H1 (cell line): ENCODE measurements around the gene SNX13. TPM values are rescaled to one million over a fixed set of nuclear protein-coding genes. Genes with fewer than 3 reads are reported as not detected.

Experiments
- NANOG ChIP-seq: IDR thresholded peaks from 2 replicates; pipeline ENCODE4 v1.6.1; 2011; ENCODE audit warnings: low read length, low read depth, mild to moderate bottlenecking, inconsistent platforms; ENCODE audit not compliant: insufficient read depth, poor library complexity, severe bottlenecking
- SIN3A ChIP-seq, 2 experiments: IDR thresholded peaks in 1 of 2; conservative IDR thresholded peaks in 1 of 2; 2 replicates each; pipeline ENCODE4 v1.6.1; 2011 to 2012; ENCODE audit warnings: low read length in 2 of 2, improper control_type of control experiment in 1 of 2, low read depth in 1 of 2, mild to moderate bottlenecking in 1 of 2
- ZNF274 ChIP-seq: IDR thresholded peaks from 2 replicates; pipeline ENCODE4 v1.7.0; 2012; ENCODE audit warnings: low read length, borderline replicate concordance; ENCODE audit errors: extremely low read depth
- polyA plus RNA-seq, 7 experiments: library from polyadenylated mRNA; depleted of rRNA in 3 of 7; stranded (reverse) in 5 of 7; unstranded in 2 of 7; fragments of >200 nt in 5 of 7; fragments of 200-250 nt in 2 of 7; gene quantifications; 1 replicate in 5 of 7; 2 replicates in 1 of 7; 4 replicates in 1 of 7; pipeline versions ENCODE4 v1.2.1 to v1.2.3, GENCODE V29; 2011 to 2013; ENCODE audit warnings: missing spikeins in 2 of 7, mixed read lengths in 2 of 7
- total RNA-seq: library from RNA; stranded (reverse); fragmentation: NEBNext Ultra II Directional; extraction: Animal tissue kit (Norgen Biotek cat#: 25700); gene quantifications from 2 replicates; pipeline ENCODE4 v1.2.1, GENCODE V29; 2021

The SNX13 gene
- total and polyA plus RNA-seq, 2 of the 8 experiments (the other 6 are each of a cell fraction or from before 2014, with no cell fraction given), result 5.5 to 27.4 TPM

GRCh38 chr7:17849504-17849903 lies 90.8 kb downstream of the SNX13 start (continued):
- TF ChIP-seq SIN3A (conservative IDR thresholded peaks at IDR 0.05 in 1 of 2, IDR thresholded peaks at IDR 0.05 in 1 of 2; ENCODE audit: low read depth in 1 of 2, low read length in 2 of 2) (no peak), ZNF274 (no peak), NANOG (no peak)
